HG03442 (cell line): Measurements from ENCODE around the gene ARSB.

ENCODE experiments used
- ATAC-seq: cut with Tn5 transposase; IDR thresholded peaks from one replicate; pipeline ENCODE4 v1.9.1; 2021; ENCODE audit warnings: mild to moderate bottlenecking, moderate library complexity; ENCODE audit not compliant: unreplicated experiment

Gene ARSB

GRCh38 chr5:78845470-78845869 lies 139.6 kb downstream of the ARSB start:
- no peak for ATAC-seq

GRCh38 chr5:78843436-78843835 lies 141.7 kb downstream of the ARSB start:
- no peak for ATAC-seq

GRCh38 chr5:78841767-78842166 lies 143.3 kb downstream of the ARSB start:
- ATAC-seq = no peak

GRCh38 chr5:78838753-78839152 lies 146.4 kb downstream of the ARSB start:
- ATAC-seq = no peak

GRCh38 chr5:78837836-78838235 lies 147.3 kb downstream of the ARSB start:
- no peak for ATAC-seq

GRCh38 chr5:78835176-78835575 lies 149.9 kb downstream of the ARSB start:
- ATAC-seq = no peak

- no peak for ATAC-seq
Observed at GRCh38 chr5:78833284-78833683, 151.8 kb downstream of the ARSB start.

- no peak for ATAC-seq
Observed at GRCh38 chr5:78830528-78831046, 154.5 kb downstream of the ARSB start.

- ATAC-seq = no peak
Observed at GRCh38 chr5:78829811-78830527, 155.1 kb downstream of the ARSB start.

- ATAC-seq = no peak
Observed at GRCh38 chr5:78827725-78828124, 157.4 kb downstream of the ARSB start.

GRCh38 chr5:78824831-78825281 lies 160.3 kb downstream of the ARSB start:
- no peak for ATAC-seq

GRCh38 chr5:78823196-78823595 lies 161.9 kb downstream of the ARSB start:
- ATAC-seq = no peak

- ATAC-seq = no peak
Observed at GRCh38 chr5:78821536-78822021, 163.5 kb downstream of the ARSB start.

- no peak for ATAC-seq
Observed at GRCh38 chr5:78819707-78820106, 165.4 kb downstream of the ARSB start.

GRCh38 chr5:78819166-78819565 lies 165.9 kb downstream of the ARSB start:
- ATAC-seq = no peak

GRCh38 chr5:78816143-78816765 lies 168.9 kb downstream of the ARSB start:
- no peak for ATAC-seq

GRCh38 chr5:78813906-78814530 lies 171.1 kb downstream of the ARSB start:
- no peak for ATAC-seq

- ATAC-seq = no peak
Observed at GRCh38 chr5:78813286-78813685, 171.8 kb downstream of the ARSB start.

GRCh38 chr5:78811866-78812265 lies 173.2 kb downstream of the ARSB start:
- ATAC-seq = no peak

- no peak for ATAC-seq
Observed at GRCh38 chr5:78811121-78811817, 173.8 kb downstream of the ARSB start.
